Astrocyte of the spinal cord (primary cell): ENCODE results near the gene FBN2.

Experiments used
- DNase-seq: peaks from one replicate; pipeline ENCODE4 v3.0.0; 2011; ENCODE audit warnings: low read depth, low spot score
- H3K4me3 ChIP-seq: 2 replicates; pipeline ENCODE4 v1.5.1; 2011; ENCODE audit warnings: low read depth, mild to moderate bottlenecking, low read length, moderate library complexity
- in situ Hi-C: cut with HindIII; loops from 2 replicates; pipeline ENCODE4 v1.10.0; 2017; ENCODE audit warnings: low sequenced_read_pairs
- TF ChIP-seq, protein P1 (sequence below): IDR thresholded peaks from 2 replicates; pipeline ENCODE4 v1.5.1; 2012; ENCODE audit warnings: low read depth, mild to moderate bottlenecking, low read length, inconsistent platforms

FBN2 gene

GRCh38 chr5:128399111-128399510, 138.9 kb downstream of the FBN2 start:
- in situ Hi-C loops, result no loop called here
- TF ChIP-seq, protein P1, sequence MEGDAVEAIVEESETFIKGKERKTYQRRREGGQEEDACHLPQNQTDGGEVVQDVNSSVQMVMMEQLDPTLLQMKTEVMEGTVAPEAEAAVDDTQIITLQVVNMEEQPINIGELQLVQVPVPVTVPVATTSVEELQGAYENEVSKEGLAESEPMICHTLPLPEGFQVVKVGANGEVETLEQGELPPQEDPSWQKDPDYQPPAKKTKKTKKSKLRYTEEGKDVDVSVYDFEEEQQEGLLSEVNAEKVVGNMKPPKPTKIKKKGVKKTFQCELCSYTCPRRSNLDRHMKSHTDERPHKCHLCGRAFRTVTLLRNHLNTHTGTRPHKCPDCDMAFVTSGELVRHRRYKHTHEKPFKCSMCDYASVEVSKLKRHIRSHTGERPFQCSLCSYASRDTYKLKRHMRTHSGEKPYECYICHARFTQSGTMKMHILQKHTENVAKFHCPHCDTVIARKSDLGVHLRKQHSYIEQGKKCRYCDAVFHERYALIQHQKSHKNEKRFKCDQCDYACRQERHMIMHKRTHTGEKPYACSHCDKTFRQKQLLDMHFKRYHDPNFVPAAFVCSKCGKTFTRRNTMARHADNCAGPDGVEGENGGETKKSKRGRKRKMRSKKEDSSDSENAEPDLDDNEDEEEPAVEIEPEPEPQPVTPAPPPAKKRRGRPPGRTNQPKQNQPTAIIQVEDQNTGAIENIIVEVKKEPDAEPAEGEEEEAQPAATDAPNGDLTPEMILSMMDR, result no peak
- H3K4me3 ChIP-seq, result no peak overlapping the region
- DNase-seq, result no peak

GRCh38 chr5:128397876-128398275, 140.2 kb downstream of the FBN2 start:
- TF ChIP-seq, protein P1, result no peak
- no peak overlapping the region for H3K4me3 ChIP-seq
- no peak for DNase-seq
- in situ Hi-C loops, result no loop called here

GRCh38 chr5:128395073-128395472, 143.0 kb downstream of the FBN2 start:
- in situ Hi-C loops, result no loop called here
- H3K4me3 ChIP-seq, result no peak overlapping the region
- DNase-seq, result no peak
- TF ChIP-seq, protein P1, result no peak

GRCh38 chr5:128384068-128384467, 154.0 kb downstream of the FBN2 start:
- TF ChIP-seq, protein P1, result no peak
- DNase-seq, result no peak
- in situ Hi-C loops, result no loop called here
- no peak overlapping the region for H3K4me3 ChIP-seq

GRCh38 chr5:128380337-128380736, 157.7 kb downstream of the FBN2 start:
- DNase-seq, result no peak
- no peak overlapping the region for H3K4me3 ChIP-seq
- in situ Hi-C loops, result no loop called here
- TF ChIP-seq, protein P1, result no peak

GRCh38 chr5:128378632-128379031, 159.4 kb downstream of the FBN2 start:
- peak; percentile 29 for DNase-seq
- in situ Hi-C loops, result no loop called here
- H3K4me3 ChIP-seq, result no peak overlapping the region
- TF ChIP-seq, protein P1, result no peak

DNA sequence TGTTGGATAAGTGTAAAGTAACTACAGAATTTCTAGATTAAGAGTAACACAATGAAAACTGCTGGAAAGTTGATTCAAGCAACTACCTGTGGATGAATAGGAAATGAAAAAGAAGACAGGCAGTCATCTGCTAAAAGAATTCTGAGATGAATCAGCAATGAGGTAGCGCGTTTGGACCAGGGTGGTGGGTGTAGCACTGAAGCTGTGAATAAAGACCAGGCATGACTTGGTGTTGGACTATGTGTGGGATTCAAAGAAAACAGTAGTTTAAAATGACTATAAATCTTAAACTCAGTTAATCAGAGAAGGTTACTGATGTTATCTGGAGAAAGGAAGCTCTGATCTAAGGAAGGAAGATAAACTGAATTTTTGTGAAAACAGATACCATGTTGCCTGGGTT, 159.8 kb downstream of the FBN2 start:
- no peak overlapping the region for H3K4me3 ChIP-seq
- TF ChIP-seq, protein P1, result no peak
- in situ Hi-C loops, result no loop called here
- DNase-seq, result peak; percentile 34
